ENCODE measurements around the gene RNASEH2A. TPM values are rescaled to one million over a fixed set of nuclear protein-coding genes. Genes with fewer than 3 reads are reported as not detected.

RNASEH2A gene
- total RNA-seq, 1 experiment from 2014 or later, result 79.5 TPM

DNA sequence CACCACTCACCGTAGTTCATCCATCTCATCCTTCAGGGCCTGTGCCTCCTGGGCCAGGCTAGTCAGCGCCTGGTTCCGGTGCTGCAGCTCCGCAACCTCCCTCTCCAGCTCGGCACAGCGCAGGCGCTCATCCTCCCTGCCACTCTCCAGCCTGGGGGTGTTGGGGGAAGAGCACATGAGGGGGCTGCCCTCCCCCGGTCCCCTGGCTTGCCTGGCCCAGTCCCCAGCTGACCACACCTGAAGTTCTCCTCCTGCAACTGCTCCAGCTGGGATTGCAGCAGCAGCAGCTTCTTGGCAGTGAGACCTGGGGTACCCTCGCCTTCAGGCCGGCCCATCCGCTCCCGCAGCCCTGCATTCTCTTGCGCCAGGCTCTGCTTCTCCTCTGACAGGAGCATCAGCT lies 35.5 kb upstream of the RNASEH2A start:
- no peaks in the 10 kb centered on the region for H3K9me3 ChIP-seq (ENCODE audit: control insufficient read depth, low read depth, low read length)
- no peak overlapping the region for H2AK5ac ChIP-seq (ENCODE audit: insufficient read length, low read length)
- Mint-ChIP-seq H3K27ac (no peak overlapping the region; a peak in 1 of 7 replicates), H3K4me1 (peaks cover 18 to 26% of the 10 kb centered on the region in 2 experiments), H3K9me3 (no peaks in the 10 kb centered on the region), H3K36me3 (ENCODE audit: insufficient read depth in 1 of 3, low read depth in 3 of 3) (peaks cover 24 to 43% (median 41%) of the 10 kb centered on the region in 3 experiments), H3K4me3 (no peak overlapping the region), H3K27me3 (ENCODE audit: low read depth) (no peaks in the 10 kb centered on the region)
- no peak overlapping the region for H3T11ph ChIP-seq (ENCODE audit: low read length)
- H3K9ac ChIP-seq (ENCODE audit: extremely low read depth, insufficient read length, low read length), result no peak overlapping the region
- H3K56ac ChIP-seq (ENCODE audit: insufficient read length, low read depth, low read length), result no peak overlapping the region
- no peaks in the 10 kb centered on the region for H4K20me1 ChIP-seq (ENCODE audit: control insufficient read depth, insufficient read depth, insufficient read length)
- no peak overlapping the region for H3K4ac ChIP-seq (ENCODE audit: low read depth, low read length)
- no CpG with 5 or more reads among the region's 13 CpGs for WGBS (ENCODE audit: extremely low coverage, insufficient read length, low lambda C conversion rate)
- no peak overlapping the region for H3K18ac ChIP-seq (ENCODE audit: insufficient read length, low read depth, low read length)
- no peak overlapping the region for H2BK12ac ChIP-seq (ENCODE audit: insufficient read length, low read depth, low read length)
- H3K27ac ChIP-seq (ENCODE audit: insufficient read length, low read depth, low read length), result no peak overlapping the region
- no peak overlapping the region for H3K23ac ChIP-seq (ENCODE audit: insufficient read length, low read depth, low read length)
- no peaks in the 10 kb centered on the region for H3K79me1 ChIP-seq (ENCODE audit: insufficient read depth, low read depth, low read length, poor library complexity, severe bottlenecking)
- TF ChIP-seq, protein P1, sequence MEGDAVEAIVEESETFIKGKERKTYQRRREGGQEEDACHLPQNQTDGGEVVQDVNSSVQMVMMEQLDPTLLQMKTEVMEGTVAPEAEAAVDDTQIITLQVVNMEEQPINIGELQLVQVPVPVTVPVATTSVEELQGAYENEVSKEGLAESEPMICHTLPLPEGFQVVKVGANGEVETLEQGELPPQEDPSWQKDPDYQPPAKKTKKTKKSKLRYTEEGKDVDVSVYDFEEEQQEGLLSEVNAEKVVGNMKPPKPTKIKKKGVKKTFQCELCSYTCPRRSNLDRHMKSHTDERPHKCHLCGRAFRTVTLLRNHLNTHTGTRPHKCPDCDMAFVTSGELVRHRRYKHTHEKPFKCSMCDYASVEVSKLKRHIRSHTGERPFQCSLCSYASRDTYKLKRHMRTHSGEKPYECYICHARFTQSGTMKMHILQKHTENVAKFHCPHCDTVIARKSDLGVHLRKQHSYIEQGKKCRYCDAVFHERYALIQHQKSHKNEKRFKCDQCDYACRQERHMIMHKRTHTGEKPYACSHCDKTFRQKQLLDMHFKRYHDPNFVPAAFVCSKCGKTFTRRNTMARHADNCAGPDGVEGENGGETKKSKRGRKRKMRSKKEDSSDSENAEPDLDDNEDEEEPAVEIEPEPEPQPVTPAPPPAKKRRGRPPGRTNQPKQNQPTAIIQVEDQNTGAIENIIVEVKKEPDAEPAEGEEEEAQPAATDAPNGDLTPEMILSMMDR (conservative IDR thresholded peaks at IDR 0.05), result no peak
- H3K23me2 ChIP-seq (ENCODE audit: insufficient read length, low read depth, low read length, poor library complexity, severe bottlenecking), result peaks cover 3% of the 10 kb centered on the region
- DNase-seq, result no peak
- H3K14ac ChIP-seq (ENCODE audit: insufficient read depth, low read length), result no peak overlapping the region
- no peak overlapping the region for H2BK15ac ChIP-seq (ENCODE audit: low read depth, low read length)
- H3K4me1 ChIP-seq (ENCODE audit: insufficient read depth, low read length), result no peaks in the 10 kb centered on the region; the same call in 1 of the 2 replicates
- H2BK120ac ChIP-seq (ENCODE audit: low read depth, low read length, poor library complexity, severe bottlenecking), result no peak overlapping the region
- H2AFZ ChIP-seq (ENCODE audit: low read length), result no peak overlapping the region
- no peak overlapping the region for H4K8ac ChIP-seq (replicated peaks; ENCODE audit: insufficient read length, low read depth, low read length)
- H4K91ac ChIP-seq (ENCODE audit: insufficient read length, low read depth, low read length), result no peak overlapping the region
- no peak overlapping the region for H3K4me2 ChIP-seq (ENCODE audit: insufficient read depth, insufficient read length, low read length)
- no peaks in the 10 kb centered on the region for H3K79me2 ChIP-seq (ENCODE audit: insufficient read depth, low read length)
- H2BK5ac ChIP-seq (ENCODE audit: insufficient read length, low read length), result no peak overlapping the region
- no peaks in the 10 kb centered on the region for H3K27me3 ChIP-seq (ENCODE audit: insufficient read depth, low read length)
- H2BK20ac ChIP-seq (ENCODE audit: low read depth, low read length, poor library complexity, severe bottlenecking), result no peak overlapping the region
- no peak overlapping the region for H4K5ac ChIP-seq (ENCODE audit: insufficient read length, low read depth, low read length)
